GM12873 (cell line): Measurements from ENCODE around the gene ANKRD22.

Experiments
- TF ChIP-seq, protein P1 (sequence below): IDR thresholded peaks from 2 replicates; pipeline ENCODE4 v1.5.1; 2012; ENCODE audit warnings: low read depth, mild to moderate bottlenecking, moderate library complexity, low read length, control low read depth; ENCODE audit not compliant: insufficient read depth; ENCODE audit errors: missing control alignments

ANKRD22 gene

GRCh38 chr10:88803641-88804040 lies 48.0 kb downstream of the ANKRD22 start:
- TF ChIP-seq, protein P1, sequence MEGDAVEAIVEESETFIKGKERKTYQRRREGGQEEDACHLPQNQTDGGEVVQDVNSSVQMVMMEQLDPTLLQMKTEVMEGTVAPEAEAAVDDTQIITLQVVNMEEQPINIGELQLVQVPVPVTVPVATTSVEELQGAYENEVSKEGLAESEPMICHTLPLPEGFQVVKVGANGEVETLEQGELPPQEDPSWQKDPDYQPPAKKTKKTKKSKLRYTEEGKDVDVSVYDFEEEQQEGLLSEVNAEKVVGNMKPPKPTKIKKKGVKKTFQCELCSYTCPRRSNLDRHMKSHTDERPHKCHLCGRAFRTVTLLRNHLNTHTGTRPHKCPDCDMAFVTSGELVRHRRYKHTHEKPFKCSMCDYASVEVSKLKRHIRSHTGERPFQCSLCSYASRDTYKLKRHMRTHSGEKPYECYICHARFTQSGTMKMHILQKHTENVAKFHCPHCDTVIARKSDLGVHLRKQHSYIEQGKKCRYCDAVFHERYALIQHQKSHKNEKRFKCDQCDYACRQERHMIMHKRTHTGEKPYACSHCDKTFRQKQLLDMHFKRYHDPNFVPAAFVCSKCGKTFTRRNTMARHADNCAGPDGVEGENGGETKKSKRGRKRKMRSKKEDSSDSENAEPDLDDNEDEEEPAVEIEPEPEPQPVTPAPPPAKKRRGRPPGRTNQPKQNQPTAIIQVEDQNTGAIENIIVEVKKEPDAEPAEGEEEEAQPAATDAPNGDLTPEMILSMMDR, result no peak

GRCh38 chr10:88802523-88803285 lies 48.9 kb downstream of the ANKRD22 start, which contains the start of gene LIPM:
Gene LIPM, plus strand, starts transcription at chr10:88802730. Its CDS starts 167 bp downstream, at chr10:88802897.
- TF ChIP-seq, protein P1, result no peak

DNA sequence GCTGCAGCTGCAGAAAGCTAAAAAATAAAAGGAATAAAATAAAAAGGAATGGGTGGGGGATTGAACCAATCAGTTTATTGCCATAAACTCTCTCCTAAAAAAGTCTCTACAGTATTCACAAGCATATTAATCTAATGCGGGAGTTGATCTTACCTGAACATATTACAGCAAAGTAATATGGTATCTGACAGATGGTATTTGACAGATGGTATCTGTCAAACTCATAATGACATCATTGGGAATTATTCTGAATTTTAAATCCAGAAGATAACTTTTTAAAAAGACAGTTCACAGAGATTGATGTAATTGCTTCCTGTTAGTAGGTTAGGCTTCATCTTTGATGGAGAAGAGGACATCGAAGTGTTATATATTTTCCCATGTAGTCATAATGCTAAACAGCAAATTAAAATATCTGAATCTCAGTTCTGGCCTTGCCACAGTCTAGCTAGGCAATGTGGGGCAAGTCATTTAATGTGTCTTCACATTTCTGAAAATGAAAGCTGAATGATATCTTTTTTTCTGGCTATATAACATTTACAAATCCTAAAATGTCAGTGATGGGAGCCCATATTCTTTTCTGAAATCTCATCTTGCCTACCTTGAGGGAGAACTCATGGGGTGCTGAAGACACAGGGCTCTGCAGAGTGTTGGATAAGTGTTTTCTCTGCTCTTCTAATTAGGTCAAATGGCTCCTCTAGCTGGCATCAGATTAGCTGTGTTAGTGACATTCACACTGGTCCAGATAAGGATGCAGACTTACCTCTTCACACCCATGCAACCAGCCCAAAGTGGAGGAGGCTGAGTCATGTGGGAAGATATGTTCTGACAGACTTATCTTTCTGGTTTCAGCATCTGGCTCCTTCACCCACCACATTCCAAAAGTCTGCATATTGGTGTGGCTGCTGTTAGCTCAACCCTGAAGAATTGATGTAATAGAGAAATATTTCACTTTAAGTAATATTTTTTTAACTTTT lies 51.2 kb downstream of the ANKRD22 start:
- TF ChIP-seq, protein P1, result no peak

DNA sequence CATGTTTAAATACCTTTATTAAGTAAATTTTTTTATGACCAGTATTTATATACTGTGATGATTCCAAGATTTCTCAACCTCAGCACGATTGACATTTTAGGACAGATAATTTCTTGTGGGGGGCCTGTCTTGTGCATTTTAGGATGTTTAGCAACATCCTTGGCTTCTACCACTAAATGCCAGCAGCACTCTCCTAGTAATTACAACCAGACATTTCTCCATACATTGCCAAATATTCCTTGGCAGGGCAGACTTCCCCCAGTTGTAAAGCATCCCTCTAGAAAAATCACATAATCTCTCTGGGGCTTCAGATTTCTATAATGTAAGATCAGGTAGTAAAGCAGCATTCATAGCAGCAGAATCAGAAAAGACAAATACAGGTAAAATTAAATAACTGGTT lies 56.9 kb downstream of the ANKRD22 start:
- TF ChIP-seq, protein P1, result no peak

- TF ChIP-seq, protein P1, result no peak
Measured at GRCh38 chr10:88793712-88794299, 57.8 kb downstream of the ANKRD22 start.

- TF ChIP-seq, protein P1, result no peak
Measured at GRCh38 chr10:88792661-88793060, 59.0 kb downstream of the ANKRD22 start.
